Effector memory CD4-positive, alpha-beta T cell (primary cell): ENCODE data around the gene TRIO.

ENCODE experiments used
- DNase-seq, 3 donors: peaks; one replicate each; pipeline ENCODE4 v3.0.0-alpha.2; 2020
- H3K27ac ChIP-seq: 2 replicates; pipeline ENCODE4 v1.7.0; 2013; ENCODE audit warnings: mild to moderate bottlenecking, low read length, moderate library complexity; ENCODE audit not compliant: insufficient read depth, poor library complexity, severe bottlenecking
- H3K27me3 ChIP-seq: replicated peaks from 2 replicates; pipeline ENCODE4 v1.7.0; 2013; ENCODE audit warnings: mild to moderate bottlenecking, low read length; ENCODE audit not compliant: insufficient read depth, control insufficient read depth, poor library complexity, severe bottlenecking
- H3K36me3 ChIP-seq: 2 replicates; pipeline ENCODE4 v1.7.0; 2013; ENCODE audit warnings: mild to moderate bottlenecking, low read length, moderate library complexity; ENCODE audit not compliant: control insufficient read depth, insufficient read depth
- H3K4me1 ChIP-seq: 2 replicates; pipeline ENCODE4 v1.7.0; 2013; ENCODE audit warnings: low read length, mild to moderate bottlenecking; ENCODE audit not compliant: control insufficient read depth, insufficient read depth, poor library complexity, severe bottlenecking
- H3K4me3 ChIP-seq: 2 replicates; pipeline ENCODE4 v1.7.0; 2013; ENCODE audit warnings: low read length, low read depth, mild to moderate bottlenecking; ENCODE audit not compliant: insufficient read depth, poor library complexity, severe bottlenecking
- H3K9me3 ChIP-seq: 2 replicates; pipeline ENCODE4 v1.7.0; 2013; ENCODE audit warnings: mild to moderate bottlenecking, low read length, moderate library complexity; ENCODE audit not compliant: control insufficient read depth

TRIO gene

DNA sequence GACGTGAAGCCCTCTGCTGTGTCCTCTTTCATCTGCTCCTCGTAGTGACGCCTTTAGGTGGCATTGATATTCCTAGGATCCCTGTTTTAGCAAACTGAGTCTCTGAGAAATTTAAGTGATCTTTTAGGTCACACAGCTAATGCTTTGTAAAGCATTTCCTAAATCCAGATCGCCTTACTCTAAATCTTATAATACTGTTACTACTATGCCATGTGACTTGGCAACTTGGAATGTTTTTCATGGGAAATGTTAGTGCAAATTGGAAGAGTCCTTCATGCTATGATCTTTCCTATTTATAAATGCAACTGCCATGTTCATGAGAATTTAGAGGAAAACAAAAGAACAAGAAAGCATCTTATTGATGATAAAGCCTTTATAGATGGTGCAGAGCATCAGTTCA lies 212.2 kb downstream of the TRIO start:
- H3K36me3 ChIP-seq: no peaks in the 10 kb centered on the region

DNA sequence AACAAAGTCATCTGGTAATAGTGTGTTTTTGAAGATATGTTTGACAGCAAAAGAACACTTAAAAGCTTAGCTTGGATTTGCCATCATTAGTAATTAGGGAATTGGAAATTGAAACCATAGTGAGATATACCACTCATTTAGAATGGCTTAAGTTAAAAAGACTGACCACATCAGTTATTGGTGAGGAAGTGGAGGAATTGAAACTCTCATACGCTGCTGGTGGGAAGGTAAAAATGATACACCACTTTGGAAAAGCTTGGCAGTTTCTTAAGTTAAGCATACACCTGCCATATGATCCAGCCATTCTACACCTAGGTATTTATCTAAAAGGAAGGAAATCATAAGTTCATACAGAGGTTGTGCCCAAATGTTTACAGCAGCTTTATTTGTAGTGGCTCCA lies 213.2 kb downstream of the TRIO start:
- no peak overlapping the region for H3K4me3 ChIP-seq
- H3K27ac ChIP-seq: no peak overlapping the region
- H3K36me3 ChIP-seq: no peaks in the 10 kb centered on the region
- H3K9me3 ChIP-seq: no peaks in the 10 kb centered on the region
- H3K4me1 ChIP-seq: no peaks in the 10 kb centered on the region
- no peak for DNase-seq
- no peaks in the 10 kb centered on the region for H3K27me3 ChIP-seq

More for the DNA sequence above, 212.2 kb downstream of the TRIO start:
- no peak overlapping the region for H3K27ac ChIP-seq
- no peak overlapping the region for H3K4me3 ChIP-seq
- no peak for DNase-seq
- no peaks in the 10 kb centered on the region for H3K4me1 ChIP-seq
- H3K9me3 ChIP-seq: no peaks in the 10 kb centered on the region
- no peaks in the 10 kb centered on the region for H3K27me3 ChIP-seq

GRCh38 chr5:14357441-14357840 lies 214.3 kb downstream of the TRIO start:
- Histone ChIP-seq H3K36me3 (no peaks in the 10 kb centered on the region), H3K27ac (no peak overlapping the region), H3K9me3 (no peaks in the 10 kb centered on the region), H3K4me3 (no peak overlapping the region), H3K27me3 (no peaks in the 10 kb centered on the region), H3K4me1 (no peaks in the 10 kb centered on the region)
- no peak for DNase-seq

GRCh38 chr5:14357851-14358250 lies 214.7 kb downstream of the TRIO start:
- DNase-seq: no peak
- no peaks in the 10 kb centered on the region for H3K36me3 ChIP-seq

DNA sequence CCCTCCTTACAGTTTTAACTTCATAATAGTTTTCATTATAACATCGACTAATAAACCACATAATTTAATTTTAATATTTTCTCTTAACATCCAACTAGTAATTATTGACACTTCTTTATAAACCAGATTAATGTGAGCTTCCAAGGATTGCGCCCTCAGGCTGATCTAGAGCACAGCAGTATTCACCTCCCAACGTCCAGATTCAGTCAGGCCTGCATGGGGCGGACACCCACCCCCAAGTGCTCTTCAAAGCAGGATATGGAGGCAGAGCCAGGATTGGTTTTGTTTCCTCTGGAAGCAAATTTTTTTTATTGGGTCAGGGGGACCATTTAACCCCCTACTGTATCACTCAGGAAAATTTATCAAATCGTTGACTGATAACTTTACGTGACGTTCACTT lies 215.4 kb downstream of the TRIO start:
- H3K27ac ChIP-seq: no peak overlapping the region

More at GRCh38 chr5:14357851-14358250, 214.7 kb downstream of the TRIO start:
- no peaks in the 10 kb centered on the region for H3K4me1 ChIP-seq
- H3K27ac ChIP-seq: no peak overlapping the region
- H3K4me3 ChIP-seq: no peak overlapping the region
- H3K27me3 ChIP-seq: no peaks in the 10 kb centered on the region
- no peaks in the 10 kb centered on the region for H3K9me3 ChIP-seq

GRCh38 chr5:14359069-14360043 lies 216.2 kb downstream of the TRIO start:
- H3K4me3 ChIP-seq: no peak overlapping the region
- no peaks in the 10 kb centered on the region for H3K36me3 ChIP-seq
- no peaks in the 10 kb centered on the region for H3K9me3 ChIP-seq
- H3K4me1 ChIP-seq: no peaks in the 10 kb centered on the region
- H3K27ac ChIP-seq: no peak overlapping the region
- H3K27me3 ChIP-seq: no peaks in the 10 kb centered on the region
- no peak for DNase-seq

More for the DNA sequence above, 215.4 kb downstream of the TRIO start:
- no peaks in the 10 kb centered on the region for H3K36me3 ChIP-seq
- H3K27me3 ChIP-seq: no peaks in the 10 kb centered on the region
- no peak for DNase-seq
- no peak overlapping the region for H3K4me3 ChIP-seq
- no peaks in the 10 kb centered on the region for H3K9me3 ChIP-seq
- no peaks in the 10 kb centered on the region for H3K4me1 ChIP-seq

GRCh38 chr5:14362491-14362890 lies 219.3 kb downstream of the TRIO start:
- H3K9me3 ChIP-seq: no peaks in the 10 kb centered on the region
- no peaks in the 10 kb centered on the region for H3K27me3 ChIP-seq
- no peak overlapping the region for H3K4me3 ChIP-seq
- H3K27ac ChIP-seq: no peak overlapping the region
- no peak for DNase-seq
- H3K36me3 ChIP-seq: no peaks in the 10 kb centered on the region
- H3K4me1 ChIP-seq: no peaks in the 10 kb centered on the region

DNA sequence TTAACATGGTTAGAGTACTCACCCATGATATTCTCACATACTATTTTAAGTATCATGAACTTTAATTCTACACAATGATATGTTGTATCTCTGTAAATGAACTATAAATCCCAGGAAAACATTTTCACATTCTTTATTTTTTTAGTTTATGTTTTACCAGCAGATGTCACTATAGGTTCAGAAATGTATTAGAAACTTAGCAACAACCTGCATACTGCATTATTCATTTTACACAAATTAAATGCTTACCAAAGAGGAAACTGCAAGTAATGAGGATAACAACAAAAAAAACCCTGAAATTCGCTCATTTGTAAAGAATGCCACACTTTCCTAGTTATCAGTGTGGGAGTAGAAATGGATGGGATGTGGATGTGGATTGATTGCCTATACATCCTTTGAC lies 221.0 kb downstream of the TRIO start:
- Histone ChIP-seq H3K9me3 (no peaks in the 10 kb centered on the region), H3K4me1 (no peaks in the 10 kb centered on the region), H3K27me3 (no peaks in the 10 kb centered on the region), H3K36me3 (no peaks in the 10 kb centered on the region), H3K27ac (no peak overlapping the region), H3K4me3 (no peak overlapping the region)
- DNase-seq: no peak

DNA sequence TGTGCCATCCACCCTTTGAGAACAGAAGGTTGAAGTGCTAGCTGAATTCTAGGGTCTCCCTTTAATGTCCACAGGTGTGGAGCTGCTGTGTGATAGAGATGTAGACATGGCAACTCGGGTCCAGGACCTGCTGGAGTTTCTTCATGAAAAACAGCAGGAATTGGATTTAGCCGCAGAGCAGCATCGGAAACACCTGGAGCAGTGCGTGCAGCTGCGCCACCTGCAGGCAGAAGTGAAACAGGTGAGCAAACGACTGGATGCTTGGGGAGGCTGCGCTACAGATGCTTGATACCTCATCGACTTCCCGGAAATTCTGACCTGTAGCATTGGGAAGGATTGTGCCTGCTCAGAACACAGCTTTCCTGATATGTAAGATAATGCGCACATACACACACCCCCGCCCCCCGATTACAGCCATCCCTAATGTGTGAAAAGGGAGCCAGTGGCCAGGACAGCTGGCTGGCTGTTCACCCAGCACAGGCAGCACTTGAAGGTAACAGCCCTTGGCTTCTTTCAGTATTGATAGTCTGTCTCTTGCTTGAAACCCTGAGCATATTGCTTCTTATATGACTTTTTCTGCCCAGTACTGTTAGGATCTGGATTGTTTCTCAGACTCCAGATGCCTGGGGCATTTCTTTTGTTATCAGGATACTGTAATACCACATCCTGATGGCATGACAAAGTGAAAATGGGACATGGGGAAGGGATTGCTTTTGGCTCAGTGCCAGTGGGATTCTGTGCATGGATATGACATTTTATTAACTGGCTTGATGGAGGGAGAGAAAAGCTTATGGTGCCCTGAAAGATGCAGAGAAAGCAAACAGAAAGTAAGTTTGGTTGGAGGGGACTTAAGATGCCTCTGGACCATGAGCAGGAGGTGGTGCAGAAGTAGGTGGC lies 221.7 kb downstream of the TRIO start:
- Histone ChIP-seq H3K4me1 (no peaks in the 10 kb centered on the region), H3K9me3 (no peaks in the 10 kb centered on the region), H3K27ac (no peak overlapping the region), H3K27me3 (no peaks in the 10 kb centered on the region), H3K36me3 (no peaks in the 10 kb centered on the region), H3K4me3 (no peak overlapping the region)
- DNase-seq: no peak
